GM18526 (cell line): ENCODE data around the gene SPSB2.

ENCODE experiments used
- POLR2A ChIP-seq: IDR thresholded peaks from 3 replicates; pipeline ENCODE4 v1.6.1; 2011; ENCODE audit not compliant: insufficient read length; ENCODE audit errors: extremely low read depth

The SPSB2 gene

DNA sequence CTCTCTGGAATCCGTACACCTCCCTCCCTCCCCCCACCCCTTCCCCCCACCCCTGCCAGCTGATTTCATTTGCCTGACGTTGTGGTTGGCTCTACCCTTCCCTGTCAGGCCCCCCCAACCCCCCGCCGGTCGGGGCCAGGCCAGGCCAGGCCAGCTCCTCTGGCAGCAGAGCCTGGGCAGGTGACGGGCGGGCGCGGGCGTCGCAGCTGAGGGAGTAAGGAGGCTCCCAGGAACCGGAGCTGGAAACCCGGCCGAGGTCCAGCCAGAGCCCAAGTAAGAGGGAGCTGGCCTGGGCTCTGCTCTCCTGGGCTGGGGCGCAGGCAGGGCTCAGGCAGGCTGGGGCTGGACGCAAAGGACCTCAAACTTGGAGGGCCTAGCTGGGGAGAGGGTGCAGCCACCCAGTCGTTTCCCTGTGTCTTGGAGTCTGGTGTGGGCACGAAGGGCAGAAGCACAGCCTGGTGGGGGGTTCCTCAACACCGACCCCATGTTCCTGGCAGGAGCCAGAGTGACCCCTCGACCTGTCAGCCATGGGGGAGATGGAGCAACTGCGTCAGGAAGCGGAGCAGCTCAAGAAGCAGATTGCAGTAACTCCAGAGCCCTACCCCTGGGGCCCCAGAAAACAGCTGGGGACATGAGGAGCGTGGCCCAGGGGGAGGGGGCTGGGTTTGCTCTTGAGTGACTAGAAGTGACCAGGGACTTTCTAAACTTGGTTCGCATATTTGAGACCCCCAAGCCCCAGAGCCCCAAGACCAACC is 32.2 kb downstream of the SPSB2 start, which contains the start of gene GNB3:
Gene GNB3, plus strand, starts transcription at position 165 of the 755 bp plus-strand sequence. Its CDS starts 363 bp downstream, at position 528.
- TF ChIP-seq POLR2A, result no peak

DNA sequence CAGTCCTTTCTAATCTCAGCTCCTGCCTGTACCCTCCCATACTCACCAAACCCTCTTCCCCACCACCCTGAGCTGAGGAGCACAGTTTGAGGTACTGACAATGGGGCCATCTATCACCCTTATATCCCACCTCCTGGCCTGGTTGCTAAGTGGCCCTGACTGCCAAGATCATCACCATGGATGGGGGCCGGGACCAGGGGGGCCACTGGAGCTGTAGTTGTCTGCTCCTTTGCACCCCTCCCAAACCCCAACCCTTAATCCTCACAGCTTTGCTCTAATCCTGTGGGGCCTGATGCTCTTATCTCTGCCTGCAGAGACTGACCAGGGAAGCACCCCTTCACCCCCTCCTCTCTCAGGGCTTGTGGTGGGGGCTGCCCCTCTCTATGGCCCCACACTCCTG is 32.8 kb downstream of the SPSB2 start:
- no peak for TF ChIP-seq POLR2A

DNA sequence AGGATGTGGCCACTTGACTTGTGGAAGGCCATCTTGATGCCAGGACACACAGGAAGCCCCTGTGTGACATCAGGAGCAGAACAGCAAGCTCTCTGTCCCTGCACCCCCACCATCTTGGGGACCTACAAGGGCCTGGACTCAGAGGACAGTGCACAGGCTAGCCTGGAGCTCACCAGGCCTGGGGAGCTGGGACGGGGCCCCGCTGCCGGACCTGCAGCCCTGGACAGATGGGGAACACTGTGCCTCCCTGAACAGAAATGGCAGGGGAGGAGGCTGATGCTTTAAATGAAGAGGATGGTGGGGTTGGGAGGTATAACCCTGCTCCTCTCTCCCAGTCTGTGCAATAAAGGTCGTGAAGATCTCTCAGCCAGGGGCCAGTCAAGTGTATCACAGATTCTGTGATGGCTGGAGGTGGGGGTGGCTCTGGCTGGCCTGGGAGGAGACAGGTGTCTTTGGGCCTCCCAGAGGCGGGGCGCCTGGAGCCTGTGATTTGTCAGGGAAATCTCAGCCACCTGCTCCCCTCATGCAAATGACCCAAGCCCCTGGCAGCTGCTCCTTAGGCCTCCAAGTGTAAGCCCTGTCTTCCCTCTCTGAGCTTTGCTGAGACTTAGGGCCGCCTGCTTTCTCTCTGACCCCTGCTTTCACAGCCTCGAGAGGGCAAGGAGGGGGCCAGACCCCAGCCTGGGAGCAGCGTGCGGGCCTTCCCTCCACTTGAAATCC is 33.5 kb downstream of the SPSB2 start:
- peak; percentile 36 for TF ChIP-seq POLR2A

DNA sequence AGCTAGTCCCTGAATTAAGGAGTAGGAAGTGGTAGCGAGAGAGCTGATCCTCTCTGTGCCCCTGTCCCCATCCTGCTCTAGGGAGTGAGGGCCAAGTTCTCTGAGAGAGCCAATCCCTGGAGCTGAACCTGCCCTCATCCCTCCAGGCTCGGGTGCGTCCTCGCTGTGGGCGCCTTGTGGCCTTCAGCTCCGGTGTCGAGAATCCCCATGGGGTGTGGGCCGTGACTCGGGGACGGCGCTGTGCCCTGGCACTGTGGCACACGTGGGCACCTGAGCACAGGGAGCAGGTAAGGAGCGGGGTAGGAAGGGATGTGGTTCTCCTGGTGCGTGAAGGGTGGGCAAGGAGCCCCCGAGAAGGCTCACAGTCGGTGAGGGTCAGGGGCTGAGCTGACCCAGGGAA is 34.2 kb downstream of the SPSB2 start:
- no peak for TF ChIP-seq POLR2A

DNA sequence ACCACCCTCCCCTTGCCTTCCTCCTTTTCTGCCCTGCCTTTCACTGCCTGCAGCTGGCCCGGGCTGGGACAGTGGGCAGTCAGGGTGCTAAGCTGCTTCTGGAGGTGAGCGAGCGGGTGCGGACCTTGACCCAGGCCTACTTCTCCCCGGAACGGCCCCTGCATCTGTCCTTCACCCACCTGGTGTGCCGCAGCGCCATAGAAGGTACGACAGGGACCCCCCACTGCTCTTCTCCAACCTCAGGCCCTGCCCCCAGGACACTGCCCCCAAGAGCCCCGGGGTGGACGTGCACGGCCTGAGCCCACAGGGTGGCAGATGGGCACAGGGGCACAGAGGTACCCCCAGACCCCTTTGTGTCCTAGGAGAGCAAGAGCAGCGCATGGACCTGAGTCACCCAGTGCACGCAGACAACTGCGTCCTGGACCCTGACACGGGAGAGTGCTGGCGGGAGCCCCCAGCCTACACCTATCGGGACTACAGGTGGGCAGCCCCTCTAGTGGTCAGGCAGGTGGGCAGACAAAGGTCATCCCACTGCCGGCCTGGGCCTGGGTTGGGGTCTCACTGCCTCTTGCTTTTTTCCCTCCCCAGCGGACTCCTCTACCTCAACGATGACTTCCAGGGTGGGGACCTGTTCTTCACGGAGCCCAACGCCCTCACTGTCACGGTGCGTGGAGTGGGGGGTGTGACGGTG is 35.6 kb downstream of the SPSB2 start:
- no peak for TF ChIP-seq POLR2A

DNA sequence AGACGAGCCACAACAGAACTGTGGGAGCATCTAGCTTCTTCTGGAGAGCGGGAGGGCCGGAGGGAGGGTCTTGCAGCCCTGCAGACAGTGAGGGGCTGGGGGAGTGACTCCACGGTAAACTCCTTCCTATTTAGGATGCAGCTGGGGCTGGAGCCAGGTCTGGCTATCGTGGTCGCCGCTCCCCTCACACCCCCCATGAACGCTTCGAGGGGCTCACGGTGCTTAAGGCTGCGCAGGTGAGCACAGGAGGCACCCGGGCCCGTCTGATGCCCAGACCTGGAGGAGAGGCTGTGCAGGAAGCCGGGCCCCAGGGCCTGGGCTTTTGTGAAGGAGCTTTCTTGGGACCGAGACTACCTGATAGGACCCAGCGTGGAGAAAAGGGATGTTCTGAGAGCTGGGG is 36.3 kb downstream of the SPSB2 start:
- no peak for TF ChIP-seq POLR2A

DNA sequence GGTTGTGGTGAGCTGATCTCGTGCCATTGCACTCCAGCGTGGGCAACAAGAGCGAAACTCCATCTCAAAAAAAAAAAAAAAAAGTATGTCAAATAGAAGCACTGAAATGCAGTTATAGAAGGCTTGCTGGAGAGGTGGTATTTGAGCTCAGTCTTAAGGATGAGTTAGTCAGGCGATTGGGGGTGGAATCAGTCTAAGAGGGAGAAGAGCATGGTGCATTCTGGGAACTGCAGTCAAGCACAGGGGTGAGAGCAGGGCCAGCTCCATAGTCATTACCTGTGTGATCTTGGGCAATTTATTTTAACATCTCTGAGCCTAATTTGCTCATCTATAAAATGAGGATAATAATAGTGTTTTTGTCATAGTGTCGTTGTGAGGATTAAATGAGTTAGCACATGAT is 38.2 kb downstream of the SPSB2 start:
- no peak for TF ChIP-seq POLR2A

DNA sequence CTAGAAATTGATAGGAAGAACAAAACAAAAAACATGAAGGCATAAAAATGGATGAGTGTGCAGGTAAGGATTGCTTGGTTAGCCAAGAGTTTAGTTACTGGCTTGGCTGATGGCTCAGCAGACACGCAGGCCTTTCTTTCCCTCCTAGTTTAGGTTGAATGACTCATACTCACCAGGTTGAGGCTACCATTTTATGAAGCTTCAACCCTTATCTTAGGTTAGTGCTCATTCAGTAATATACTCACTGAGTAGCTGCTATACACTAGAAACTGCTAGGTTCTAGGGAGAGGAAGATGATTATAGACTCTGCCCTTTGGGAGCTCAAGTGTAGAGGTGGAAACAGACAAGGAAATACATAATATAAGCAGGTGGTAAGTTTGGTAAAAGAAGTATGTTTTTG is 38.8 kb downstream of the SPSB2 start:
- no peak for TF ChIP-seq POLR2A

DNA sequence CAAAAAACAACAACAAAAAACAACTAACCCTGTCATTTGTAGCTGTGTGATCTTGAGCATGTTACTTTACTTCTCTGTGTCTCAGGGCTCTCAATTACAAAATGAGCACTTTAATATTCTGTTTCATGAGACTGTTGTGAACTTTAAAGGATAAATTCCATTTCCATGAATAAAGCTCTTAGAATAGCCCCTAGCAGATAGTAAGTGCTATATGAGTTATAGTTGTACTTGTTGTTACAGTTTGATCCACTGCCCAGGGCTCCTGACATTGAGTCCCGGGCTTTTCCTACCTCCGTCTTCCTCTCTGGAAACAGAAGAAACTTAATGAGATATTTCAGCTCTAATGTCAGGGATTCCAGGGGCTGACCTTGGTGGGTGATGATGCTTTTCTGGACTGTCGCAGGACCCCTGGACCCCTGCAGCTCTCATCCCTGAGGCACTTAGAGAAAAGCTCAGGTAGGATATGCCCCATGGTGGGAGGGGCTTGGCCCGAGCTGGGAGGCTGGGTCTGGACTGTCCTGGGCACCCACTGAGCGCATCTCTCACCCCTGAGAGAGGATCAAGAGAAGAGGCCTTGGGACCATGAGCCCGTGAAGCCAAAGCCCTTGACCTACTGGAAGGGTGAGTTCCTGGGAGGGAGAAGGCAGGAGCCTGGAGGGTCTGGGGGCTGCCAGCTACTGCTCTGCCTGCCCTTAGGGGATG is 39.8 kb downstream of the SPSB2 start:
- no peak for TF ChIP-seq POLR2A

DNA sequence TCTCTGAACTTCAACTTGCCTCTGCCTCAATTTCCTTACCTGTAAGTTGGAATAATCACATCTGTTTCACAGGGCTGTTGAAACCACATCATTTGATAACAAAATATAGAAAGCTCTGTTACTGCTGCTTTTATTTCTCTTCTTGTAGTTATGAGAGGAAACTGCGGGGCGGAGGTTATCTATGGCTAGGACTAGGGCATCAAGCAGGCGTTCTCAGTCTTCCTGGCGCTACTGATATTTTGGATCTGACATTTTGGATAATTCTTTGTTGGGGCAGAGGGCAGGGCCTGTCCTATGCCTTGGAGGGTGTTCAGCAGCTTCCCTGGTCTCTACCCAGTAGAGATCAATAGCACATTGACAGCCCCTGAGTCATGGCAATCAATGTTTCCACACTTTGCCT is 41.0 kb downstream of the SPSB2 start:
- TF ChIP-seq POLR2A, result no peak

DNA sequence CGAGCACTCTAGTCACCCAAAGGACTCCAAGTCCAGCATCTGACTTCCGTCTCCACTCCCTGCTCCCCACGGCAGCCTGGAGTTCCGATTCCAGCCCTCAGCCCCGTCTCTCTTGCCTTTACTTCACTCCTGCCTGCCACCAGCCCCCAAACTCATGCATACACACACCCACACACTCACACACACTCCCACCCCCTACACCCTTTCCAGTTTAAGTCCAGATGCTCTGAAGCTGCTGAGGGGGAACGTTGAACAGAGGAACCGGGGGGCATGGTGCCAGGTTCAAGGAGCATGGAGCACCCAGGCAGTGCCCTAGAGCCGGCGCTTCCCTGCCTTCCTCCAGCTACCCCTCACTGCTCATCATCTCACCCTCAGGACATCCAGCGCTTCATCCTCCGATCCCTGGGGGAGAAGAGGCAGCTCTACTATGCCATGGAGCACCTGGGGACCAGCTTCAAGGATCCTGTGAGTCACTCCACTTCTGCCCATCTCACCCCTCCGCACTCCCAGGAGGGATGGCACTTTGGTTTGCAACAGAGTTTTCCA is 41.6 kb downstream of the SPSB2 start:
- TF ChIP-seq POLR2A, result no peak

DNA sequence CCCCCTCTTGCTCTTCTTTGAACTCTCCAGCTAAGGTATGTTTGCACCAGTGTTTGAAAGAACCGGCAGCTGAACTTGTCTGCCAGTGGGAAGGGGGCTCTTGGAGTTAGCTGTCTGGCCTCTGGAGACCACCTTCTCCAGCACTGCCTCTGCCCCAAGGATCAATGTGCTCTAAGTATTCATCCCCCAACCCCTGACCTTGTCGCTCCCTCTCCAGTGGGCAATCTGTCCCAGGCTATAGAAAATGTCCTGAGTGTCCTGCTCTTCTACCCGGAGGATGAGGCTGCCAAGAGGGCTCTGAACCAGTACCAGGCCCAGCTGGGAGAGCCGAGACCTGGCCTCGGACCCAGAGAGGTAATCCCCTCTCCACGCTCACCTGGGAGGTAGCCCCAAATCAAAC is 42.1 kb downstream of the SPSB2 start:
- no peak for TF ChIP-seq POLR2A

DNA sequence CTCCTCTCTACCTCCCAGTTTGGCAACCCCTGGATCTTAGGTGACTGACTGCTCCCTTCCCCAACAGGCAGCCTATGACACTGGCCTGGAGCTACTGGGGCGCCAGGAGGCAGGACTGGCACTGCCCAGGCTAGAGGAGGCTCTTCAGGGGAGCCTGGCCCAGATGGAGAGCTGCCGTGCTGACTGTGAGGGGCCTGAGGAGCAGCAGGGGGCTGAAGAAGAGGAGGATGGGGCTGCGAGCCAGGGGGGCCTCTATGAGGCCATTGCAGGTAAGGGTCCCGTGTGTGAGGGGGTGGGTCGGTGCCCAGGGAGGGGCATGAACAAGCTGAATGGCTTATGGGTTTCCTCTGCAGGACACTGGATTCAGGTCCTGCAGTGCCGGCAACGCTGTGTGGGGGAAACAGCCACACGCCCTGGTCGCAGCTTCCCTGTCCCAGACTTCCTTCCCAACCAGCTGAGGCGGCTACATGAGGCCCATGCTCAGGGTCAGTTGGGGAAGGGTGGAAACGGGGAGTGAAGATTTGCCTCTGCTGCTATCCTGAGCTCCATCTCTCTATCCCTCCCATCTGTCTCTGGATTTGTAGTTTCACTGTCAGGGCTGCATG is 42.7 kb downstream of the SPSB2 start:
- TF ChIP-seq POLR2A, result no peak

DNA sequence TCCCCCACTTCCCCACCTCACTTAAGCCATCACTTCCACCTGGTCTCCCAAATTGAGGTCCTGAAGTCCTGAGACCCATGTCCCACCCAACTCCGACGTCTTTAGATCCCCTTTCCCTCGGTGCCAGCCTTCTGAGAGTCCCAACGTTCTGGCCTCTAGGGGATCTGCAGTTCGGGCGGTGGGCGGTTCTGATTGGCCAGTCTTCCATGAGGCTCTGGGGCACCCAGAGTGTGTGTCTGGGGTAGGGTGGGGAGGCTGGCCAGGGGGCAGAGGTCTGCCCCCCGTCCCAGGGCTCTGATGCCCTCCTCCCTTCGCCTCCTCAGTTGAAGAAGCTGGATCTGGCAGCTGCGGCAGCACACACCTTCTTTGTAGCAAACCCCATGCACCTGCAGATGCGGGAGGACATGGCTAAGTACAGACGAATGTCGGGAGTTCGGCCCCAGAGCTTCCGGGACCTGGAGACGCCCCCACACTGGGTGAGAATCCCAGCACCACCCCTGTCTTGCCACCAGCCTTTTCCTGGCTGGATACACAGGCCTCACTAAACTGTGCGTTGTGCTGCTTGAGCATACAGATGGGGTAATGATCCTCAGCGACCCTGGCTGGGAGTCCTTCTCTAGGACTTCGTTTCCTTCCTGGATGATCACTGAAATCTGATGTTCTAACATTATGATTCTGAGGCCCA is 43.4 kb downstream of the SPSB2 start:
- TF ChIP-seq POLR2A, result no peak

DNA sequence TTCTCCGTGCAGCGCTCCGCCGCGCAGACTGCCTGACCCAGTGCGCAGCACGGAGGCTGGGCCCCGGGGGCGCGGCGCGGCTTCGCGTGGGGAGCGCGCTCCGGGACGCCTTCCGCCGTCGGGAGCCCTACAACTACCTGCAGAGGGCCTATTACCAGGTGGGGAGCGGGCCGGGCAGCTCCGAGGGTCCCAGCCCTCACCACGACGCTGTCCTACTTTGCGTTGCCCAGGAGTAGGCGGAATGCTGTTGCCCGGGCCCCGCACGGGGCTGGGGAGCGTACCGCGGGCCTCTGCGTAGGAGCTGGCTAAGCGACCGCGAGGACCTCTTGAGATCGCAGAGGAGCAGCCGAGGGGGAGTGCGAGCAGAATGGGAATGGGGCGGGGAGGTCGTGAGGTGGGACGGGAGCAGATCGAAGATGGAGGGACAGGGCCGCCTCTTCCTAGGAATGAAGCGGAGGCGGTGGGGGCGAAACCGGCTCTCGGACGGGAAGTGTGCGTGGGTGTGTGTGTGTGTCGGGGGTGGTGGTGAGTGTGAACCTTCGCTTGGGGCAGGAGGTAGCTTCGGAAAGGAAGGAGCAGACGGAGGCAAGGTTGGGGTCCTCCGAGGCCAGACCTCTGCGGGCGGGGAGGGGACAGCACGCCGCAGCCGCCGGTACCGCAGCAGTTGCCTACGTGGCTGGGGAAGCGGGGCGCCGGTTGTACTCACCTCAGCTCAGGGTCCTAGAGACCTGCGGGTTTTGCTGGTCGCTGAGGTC is 44.1 kb downstream of the SPSB2 start:
- TF ChIP-seq POLR2A, result no peak
